Measurements from ENCODE around the gene FCRL5. TPM values are rescaled to one million over a fixed set of nuclear protein-coding genes. Genes with fewer than 3 reads are reported as not detected.

Gene FCRL5
- total RNA-seq: 1 to 10 TPM in 1 of 2 donors, not detected in 1; 1.1 TPM
- polyA plus RNA-seq (2013, experiment 1 of 2): not detected
- polyA plus RNA-seq (2013, experiment 2 of 2): not detected
- long read RNA-seq, experiment 1: 0 reads
- long read RNA-seq, experiment 2: 0 reads
- long read RNA-seq, experiment 3, partial matches to known transcripts: 0 of 2 reads
- long read RNA-seq, experiment 3, other reads (novel, unspliced or antisense): 2 of 2 reads
- long read RNA-seq, experiment 4: 0 reads

DNA sequence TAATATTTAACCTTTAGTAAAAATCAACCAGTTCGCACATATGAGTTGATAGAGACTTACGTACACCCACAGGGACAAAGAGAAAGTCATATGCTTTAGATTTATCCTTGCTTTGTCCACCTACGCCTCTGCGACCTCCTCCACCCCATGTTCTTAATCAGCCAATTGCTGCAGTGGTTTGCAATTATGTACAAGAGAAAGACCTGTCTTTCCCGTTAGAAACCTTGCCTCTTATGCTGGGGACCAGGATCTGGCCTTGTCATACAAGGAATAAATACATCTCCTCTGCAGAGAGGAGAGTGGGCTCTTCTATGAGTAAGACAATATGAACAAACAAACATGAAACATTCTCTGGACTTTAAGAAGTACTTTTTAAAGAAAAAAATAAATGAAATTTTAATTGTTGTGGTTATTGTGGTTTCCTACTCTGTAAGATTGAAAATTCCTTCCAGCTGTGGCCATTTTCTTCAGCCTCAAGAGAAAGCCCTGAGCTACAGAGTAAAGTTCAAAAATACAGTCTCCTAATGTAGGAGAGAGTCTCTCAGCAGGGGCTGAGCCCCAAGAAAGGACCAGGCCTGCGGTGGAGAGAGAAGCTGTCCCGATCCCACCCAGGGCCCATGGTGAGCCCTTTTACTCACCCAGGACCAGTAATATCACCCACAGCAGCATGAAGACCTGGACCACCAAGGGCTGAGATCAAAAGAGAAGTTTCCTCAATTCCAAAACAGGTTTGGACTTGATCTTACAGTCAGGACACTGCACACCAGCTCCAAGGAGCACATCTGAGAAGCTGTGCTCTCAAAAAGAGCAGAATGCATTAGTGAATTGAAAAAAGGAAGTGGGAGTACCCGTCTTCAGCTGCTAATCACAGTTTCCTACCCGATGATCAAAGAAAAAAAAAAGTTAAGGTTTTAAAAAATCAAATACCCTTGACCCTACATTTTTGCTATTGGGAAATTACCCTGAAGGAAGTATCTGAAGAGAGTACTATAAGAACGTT is at the start of gene FCRL5:
TSS of gene FCRL5 (minus strand) at position 822 of the 1,000 bp plus-strand sequence. CDS start at position 669, 153 bp downstream.
- Mint-ChIP-seq H3K4me3 (no peak within 1 kb of the TSS), H3K9me3 (no peaks in the 10 kb centered on the region), H3K4me1 (no peaks in the 10 kb centered on the region), H3K36me3 (ENCODE audit: low read depth) (no peaks in the 10 kb centered on the region), H3K27me3 (ENCODE audit: insufficient read depth) (no peaks in the 10 kb centered on the region), H3K27ac (no peak within 1 kb of the TSS)
- no peaks in the 10 kb centered on the region for H3K36me3 ChIP-seq (ENCODE audit: control insufficient read depth, insufficient read depth, low read length)
- no peaks in the 10 kb centered on the region for H3K9me3 ChIP-seq (ENCODE audit: control insufficient read depth, low read length)
- no peak within 1 kb of the TSS for H3K27ac ChIP-seq (ENCODE audit: low read depth, low read length)
- TF ChIP-seq, protein P1, sequence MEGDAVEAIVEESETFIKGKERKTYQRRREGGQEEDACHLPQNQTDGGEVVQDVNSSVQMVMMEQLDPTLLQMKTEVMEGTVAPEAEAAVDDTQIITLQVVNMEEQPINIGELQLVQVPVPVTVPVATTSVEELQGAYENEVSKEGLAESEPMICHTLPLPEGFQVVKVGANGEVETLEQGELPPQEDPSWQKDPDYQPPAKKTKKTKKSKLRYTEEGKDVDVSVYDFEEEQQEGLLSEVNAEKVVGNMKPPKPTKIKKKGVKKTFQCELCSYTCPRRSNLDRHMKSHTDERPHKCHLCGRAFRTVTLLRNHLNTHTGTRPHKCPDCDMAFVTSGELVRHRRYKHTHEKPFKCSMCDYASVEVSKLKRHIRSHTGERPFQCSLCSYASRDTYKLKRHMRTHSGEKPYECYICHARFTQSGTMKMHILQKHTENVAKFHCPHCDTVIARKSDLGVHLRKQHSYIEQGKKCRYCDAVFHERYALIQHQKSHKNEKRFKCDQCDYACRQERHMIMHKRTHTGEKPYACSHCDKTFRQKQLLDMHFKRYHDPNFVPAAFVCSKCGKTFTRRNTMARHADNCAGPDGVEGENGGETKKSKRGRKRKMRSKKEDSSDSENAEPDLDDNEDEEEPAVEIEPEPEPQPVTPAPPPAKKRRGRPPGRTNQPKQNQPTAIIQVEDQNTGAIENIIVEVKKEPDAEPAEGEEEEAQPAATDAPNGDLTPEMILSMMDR (conservative IDR thresholded peaks at IDR 0.05): no peak
- H3K4me3 ChIP-seq (ENCODE audit: low read length): no peak within 1 kb of the TSS
- no peak within 1 kb of the TSS for H3K9ac ChIP-seq (ENCODE audit: extremely low read depth, low read length, poor library complexity, severe bottlenecking)
- no peaks in the 10 kb centered on the region for H3K27me3 ChIP-seq (ENCODE audit: control insufficient read depth, insufficient read depth, low read length, poor library complexity, severe bottlenecking)
- no peak for DNase-seq
- 89 to 93% methylated on average over 4 to 10 of the region's 10 CpGs for WGBS, 2 experiments (ENCODE audit: insufficient coverage in 1 of 2, insufficient read length in 1 of 2)
- H3K4me1 ChIP-seq (ENCODE audit: control insufficient read depth, insufficient read depth, low read length): no peaks in the 10 kb centered on the region

DNA sequence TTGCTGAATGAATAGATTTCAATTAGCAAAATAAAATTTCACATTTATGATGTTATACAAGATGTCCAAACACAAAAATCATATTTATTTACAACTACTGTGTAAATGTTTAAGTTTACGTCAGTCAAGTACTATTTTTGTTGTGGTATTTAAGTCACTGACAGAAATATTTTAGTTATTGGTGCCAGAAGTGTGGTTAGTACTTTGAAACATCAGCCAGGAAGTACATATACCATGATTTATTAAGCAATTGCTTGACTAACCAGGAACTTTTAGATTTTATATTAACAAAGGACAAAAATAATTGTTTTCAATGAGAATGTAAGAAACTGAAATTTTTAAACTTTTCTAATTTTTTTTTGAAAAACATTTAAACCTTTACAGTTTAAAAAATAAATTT is 47.9 kb upstream of the FCRL5 start:
- peaks cover 24% of the 10 kb centered on the region for H3K27me3 ChIP-seq (ENCODE audit: control insufficient read depth, insufficient read depth, low read length, poor library complexity, severe bottlenecking)
- H3K4me1 ChIP-seq (ENCODE audit: control insufficient read depth, insufficient read depth, low read length): no peaks in the 10 kb centered on the region
- no peak overlapping the region for H3K4me3 ChIP-seq (ENCODE audit: low read length)
- TF ChIP-seq, protein P1 (conservative IDR thresholded peaks at IDR 0.05): no peak
- H3K36me3 ChIP-seq (ENCODE audit: control insufficient read depth, insufficient read depth, low read length): no peaks in the 10 kb centered on the region
- no peak overlapping the region for H3K4me3 Mint-ChIP-seq
- peaks cover 4% of the 10 kb centered on the region for H3K27me3 Mint-ChIP-seq (ENCODE audit: insufficient read depth)
- no peak overlapping the region for H3K27ac Mint-ChIP-seq
- no peak overlapping the region for H3K27ac ChIP-seq (ENCODE audit: low read depth, low read length)
- no peaks in the 10 kb centered on the region for H3K4me1 Mint-ChIP-seq
- H3K36me3 Mint-ChIP-seq (ENCODE audit: low read depth): no peaks in the 10 kb centered on the region
- DNase-seq: no peak
- H3K9ac ChIP-seq (ENCODE audit: extremely low read depth, low read length, poor library complexity, severe bottlenecking): no peak overlapping the region
- H3K9me3 Mint-ChIP-seq: no peaks in the 10 kb centered on the region
- 54 to 83% methylated on average over 1 of the region's 1 CpG for WGBS, 2 experiments (ENCODE audit: insufficient coverage in 1 of 2, insufficient read length in 1 of 2)
- H3K9me3 ChIP-seq (ENCODE audit: control insufficient read depth, low read length): no peaks in the 10 kb centered on the region

DNA sequence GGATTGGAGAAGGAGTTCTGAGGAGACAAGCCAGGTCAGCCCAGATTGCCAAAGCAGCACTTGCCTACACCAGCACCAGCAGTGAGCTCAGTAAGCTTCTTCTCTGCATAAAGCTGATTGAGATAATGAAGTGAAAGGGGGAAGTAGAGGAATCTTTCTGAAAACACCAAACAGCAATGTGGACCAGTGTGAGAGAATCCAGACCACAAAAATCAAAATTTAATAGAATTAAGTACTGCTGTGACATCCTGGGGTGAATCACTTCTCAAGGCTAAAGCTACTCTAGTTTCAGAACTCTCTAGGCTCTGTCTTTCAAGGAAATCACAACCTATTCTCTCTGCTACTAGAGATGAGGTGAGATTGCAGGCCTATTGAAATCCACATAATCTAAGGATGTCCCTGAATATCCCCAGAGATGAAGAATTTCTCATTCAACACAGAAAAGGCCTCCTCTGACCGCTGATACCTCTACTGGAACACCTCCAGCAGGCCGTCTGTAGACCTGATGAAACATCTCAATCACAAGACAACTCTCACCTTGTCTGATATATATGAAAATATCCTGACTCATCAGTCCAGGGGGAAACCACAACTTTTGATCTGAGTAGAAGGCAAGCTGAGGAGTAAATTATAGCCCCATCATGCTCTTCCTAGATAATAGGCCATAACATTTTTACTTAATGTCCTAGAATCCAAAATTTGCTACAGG is 45.8 kb upstream of the FCRL5 start, which contains the start of gene FCRL4:
TSS of gene FCRL4 (minus strand) at position 127 of the 709 bp plus-strand sequence. CDS start 141 bp downstream, outside the sequence.
- Mint-ChIP-seq H3K4me3 (no peak within 1 kb of the TSS), H3K4me1 (no peaks in the 10 kb centered on the region), H3K27me3 (ENCODE audit: insufficient read depth) (peaks cover 4% of the 10 kb centered on the region), H3K9me3 (no peaks in the 10 kb centered on the region), H3K36me3 (ENCODE audit: low read depth) (no peaks in the 10 kb centered on the region), H3K27ac (no peak within 1 kb of the TSS)
- no peak within 1 kb of the TSS for H3K27ac ChIP-seq (ENCODE audit: low read depth, low read length)
- H3K4me3 ChIP-seq (ENCODE audit: low read length): no peak within 1 kb of the TSS
- H3K9me3 ChIP-seq (ENCODE audit: control insufficient read depth, low read length): no peaks in the 10 kb centered on the region
- no peaks in the 10 kb centered on the region for H3K4me1 ChIP-seq (ENCODE audit: control insufficient read depth, insufficient read depth, low read length)
- no peak for DNase-seq
- no peak within 1 kb of the TSS for H3K9ac ChIP-seq (ENCODE audit: extremely low read depth, low read length, poor library complexity, severe bottlenecking)
- peaks cover 19% of the 10 kb centered on the region for H3K27me3 ChIP-seq (ENCODE audit: control insufficient read depth, insufficient read depth, low read length, poor library complexity, severe bottlenecking)
- 87 to 100% methylated on average over 1 to 2 of the region's 2 CpGs for WGBS, 2 experiments (ENCODE audit: insufficient coverage in 1 of 2, insufficient read length in 1 of 2)
- H3K36me3 ChIP-seq (ENCODE audit: control insufficient read depth, insufficient read depth, low read length): no peaks in the 10 kb centered on the region
- TF ChIP-seq, protein P1 (conservative IDR thresholded peaks at IDR 0.05): no peak
